BE2C (cell line): ENCODE measurements around the gene TIMM10B.

Source experiments
- DNase-seq: peaks from one replicate; pipeline ENCODE4 v3.0.0-alpha.2; 2020
- H3K27me3 ChIP-seq: fragments of 250-450 bp; sonication (Bioruptor Pico); 2 replicates; pipeline ENCODE4 v1.5.1; 2020; ENCODE audit warnings: mild to moderate bottlenecking
- H3K36me3 ChIP-seq: fragments of 250-450 bp; sonication (Bioruptor Pico); 2 replicates; pipeline ENCODE4 v1.5.1; 2020; ENCODE audit warnings: mild to moderate bottlenecking
- H3K4me1 ChIP-seq: fragments of 250-450 bp; sonication (Bioruptor Pico); 2 replicates; pipeline ENCODE4 v1.5.1; 2020
- H3K4me3 ChIP-seq: 2 replicates; pipeline ENCODE4 v1.5.1; 2011; ENCODE audit warnings: low read depth, low read length
- H3K9me3 ChIP-seq: fragments of 250-450 bp; sonication (Bioruptor Pico); 2 replicates; pipeline ENCODE4 v1.5.1; 2020
- TF ChIP-seq, protein P1 (sequence below): IDR thresholded peaks from 2 replicates; pipeline ENCODE4 v1.5.1; 2012; ENCODE audit warnings: mild to moderate bottlenecking, low read depth, low read length

TIMM10B gene

DNA sequence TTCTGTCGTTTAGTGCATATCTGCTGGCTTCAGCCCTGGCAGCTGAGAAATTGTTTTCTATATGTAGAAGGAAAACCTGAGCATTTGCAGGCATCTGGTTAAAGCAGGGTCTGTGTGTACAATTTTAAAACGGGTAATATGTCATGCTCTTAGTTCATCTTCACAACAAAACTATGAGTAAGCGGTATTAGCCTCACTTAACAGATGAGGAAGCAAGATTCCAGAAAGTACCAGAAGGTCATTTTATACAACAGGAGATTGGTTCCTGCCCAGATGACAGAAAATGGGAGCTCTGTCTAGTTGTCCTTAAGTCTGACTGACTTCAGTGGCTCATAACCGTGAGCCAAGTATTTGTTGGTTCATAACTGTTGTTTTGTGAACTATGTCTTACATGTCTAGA, 1.1 kb downstream of the TIMM10B start:
- H3K4me1 ChIP-seq, result no peaks in the 10 kb centered on the region
- H3K36me3 ChIP-seq, result peaks cover 13% of the 10 kb centered on the region
- H3K9me3 ChIP-seq, result no peaks in the 10 kb centered on the region
- no peaks in the 10 kb centered on the region for H3K27me3 ChIP-seq
- TF ChIP-seq, protein P1, sequence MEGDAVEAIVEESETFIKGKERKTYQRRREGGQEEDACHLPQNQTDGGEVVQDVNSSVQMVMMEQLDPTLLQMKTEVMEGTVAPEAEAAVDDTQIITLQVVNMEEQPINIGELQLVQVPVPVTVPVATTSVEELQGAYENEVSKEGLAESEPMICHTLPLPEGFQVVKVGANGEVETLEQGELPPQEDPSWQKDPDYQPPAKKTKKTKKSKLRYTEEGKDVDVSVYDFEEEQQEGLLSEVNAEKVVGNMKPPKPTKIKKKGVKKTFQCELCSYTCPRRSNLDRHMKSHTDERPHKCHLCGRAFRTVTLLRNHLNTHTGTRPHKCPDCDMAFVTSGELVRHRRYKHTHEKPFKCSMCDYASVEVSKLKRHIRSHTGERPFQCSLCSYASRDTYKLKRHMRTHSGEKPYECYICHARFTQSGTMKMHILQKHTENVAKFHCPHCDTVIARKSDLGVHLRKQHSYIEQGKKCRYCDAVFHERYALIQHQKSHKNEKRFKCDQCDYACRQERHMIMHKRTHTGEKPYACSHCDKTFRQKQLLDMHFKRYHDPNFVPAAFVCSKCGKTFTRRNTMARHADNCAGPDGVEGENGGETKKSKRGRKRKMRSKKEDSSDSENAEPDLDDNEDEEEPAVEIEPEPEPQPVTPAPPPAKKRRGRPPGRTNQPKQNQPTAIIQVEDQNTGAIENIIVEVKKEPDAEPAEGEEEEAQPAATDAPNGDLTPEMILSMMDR, result no peak
- no peak for DNase-seq
- peak overlapping the region; percentile 86 for H3K4me3 ChIP-seq

DNA sequence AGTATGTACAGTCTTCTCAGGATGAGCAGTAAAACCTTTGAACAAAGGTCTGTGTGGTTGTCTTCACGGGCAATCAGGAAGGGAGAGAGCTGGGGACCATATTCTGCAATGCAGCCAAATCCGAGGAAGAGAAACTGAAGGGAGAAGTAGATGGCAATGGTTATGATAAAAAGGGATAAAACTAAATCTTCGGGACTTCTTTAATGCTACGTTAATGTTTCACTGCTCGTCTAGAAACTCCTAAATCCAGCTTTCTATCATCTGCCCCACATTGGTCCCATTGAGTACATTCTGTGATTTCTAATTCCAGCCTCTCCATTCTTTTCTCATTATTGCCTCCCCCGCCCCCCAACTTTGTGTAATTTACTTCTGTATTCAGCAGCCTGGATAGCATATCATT, 1.7 kb downstream of the TIMM10B start:
- TF ChIP-seq, protein P1, result no peak

DNA sequence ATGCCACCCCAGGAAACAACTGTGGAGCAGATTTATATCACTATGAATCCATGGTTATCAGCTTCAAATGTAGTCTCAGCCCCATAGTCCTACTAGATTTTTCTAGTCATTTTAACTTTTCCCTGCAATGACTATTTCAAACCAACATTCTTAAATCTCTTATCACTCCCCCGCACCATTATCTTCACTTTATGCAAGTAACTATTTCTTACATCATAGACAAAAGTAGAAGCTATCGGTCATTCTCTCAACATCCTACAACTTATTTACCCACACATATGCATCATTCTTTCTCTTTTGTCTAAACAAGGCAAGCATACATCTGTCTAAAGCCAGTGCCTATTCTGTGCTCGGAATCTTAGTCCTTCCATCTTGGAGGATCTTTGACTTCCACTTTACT, 4.4 kb downstream of the TIMM10B start:
- TF ChIP-seq, protein P1, result no peak
- Histone ChIP-seq H3K27me3 (no peaks in the 10 kb centered on the region), H3K4me3 (no peak overlapping the region), H3K4me1 (no peaks in the 10 kb centered on the region), H3K9me3 (no peaks in the 10 kb centered on the region), H3K36me3 (peaks cover 13% of the 10 kb centered on the region)
- no peak for DNase-seq

More for the DNA sequence above, 1.7 kb downstream of the TIMM10B start:
- no peaks in the 10 kb centered on the region for H3K4me1 ChIP-seq
- DNase-seq, result no peak
- H3K36me3 ChIP-seq, result peaks cover 13% of the 10 kb centered on the region
- no peaks in the 10 kb centered on the region for H3K27me3 ChIP-seq
- H3K9me3 ChIP-seq, result no peaks in the 10 kb centered on the region
- H3K4me3 ChIP-seq, result no peak overlapping the region

DNA sequence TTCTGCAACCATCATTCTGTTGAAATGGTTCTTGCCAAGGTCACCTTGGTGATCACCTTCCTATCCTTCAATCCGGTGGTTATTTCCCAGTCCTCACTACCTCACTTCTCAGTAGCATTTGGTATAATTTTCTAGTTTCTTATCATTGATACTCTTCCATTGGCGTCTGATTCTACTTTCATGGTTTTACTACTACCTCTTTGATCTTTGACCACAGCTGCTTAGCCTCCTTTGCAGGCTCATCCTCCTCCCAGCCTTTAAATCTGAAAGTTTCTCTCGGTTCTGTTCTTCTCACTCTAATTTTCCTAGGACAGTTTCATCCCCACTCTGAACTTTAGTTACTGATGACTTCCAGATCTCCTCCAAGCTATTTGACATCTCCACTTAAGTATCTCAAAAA, 5.0 kb downstream of the TIMM10B start:
- Histone ChIP-seq H3K9me3 (no peaks in the 10 kb centered on the region), H3K27me3 (no peaks in the 10 kb centered on the region), H3K36me3 (peaks cover 13% of the 10 kb centered on the region), H3K4me1 (no peaks in the 10 kb centered on the region), H3K4me3 (no peak overlapping the region)
- TF ChIP-seq, protein P1, result no peak
- DNase-seq, result no peak

DNA sequence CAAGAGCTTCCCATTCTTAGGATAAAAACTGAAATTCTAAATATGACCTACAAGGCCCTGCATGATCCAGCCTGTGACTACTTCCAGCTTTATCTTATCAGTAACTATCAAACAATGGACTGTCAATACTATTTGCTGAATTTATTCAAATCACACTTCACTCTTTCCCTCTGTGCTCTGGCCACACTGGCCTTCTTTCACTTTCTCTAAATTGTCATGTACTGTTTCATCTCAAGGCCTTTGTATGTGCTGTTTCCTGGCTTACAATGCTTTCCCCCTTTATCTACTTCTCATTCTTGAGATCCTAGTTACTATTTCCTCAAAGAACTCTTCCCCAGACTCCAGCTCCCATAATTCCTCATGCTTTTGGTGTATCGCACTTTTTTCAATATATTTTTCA, 5.6 kb downstream of the TIMM10B start:
- Histone ChIP-seq H3K9me3 (no peaks in the 10 kb centered on the region), H3K4me1 (no peaks in the 10 kb centered on the region), H3K4me3 (no peak overlapping the region), H3K27me3 (no peaks in the 10 kb centered on the region), H3K36me3 (peaks cover 13% of the 10 kb centered on the region)
- TF ChIP-seq, protein P1, result no peak
- no peak for DNase-seq

DNA sequence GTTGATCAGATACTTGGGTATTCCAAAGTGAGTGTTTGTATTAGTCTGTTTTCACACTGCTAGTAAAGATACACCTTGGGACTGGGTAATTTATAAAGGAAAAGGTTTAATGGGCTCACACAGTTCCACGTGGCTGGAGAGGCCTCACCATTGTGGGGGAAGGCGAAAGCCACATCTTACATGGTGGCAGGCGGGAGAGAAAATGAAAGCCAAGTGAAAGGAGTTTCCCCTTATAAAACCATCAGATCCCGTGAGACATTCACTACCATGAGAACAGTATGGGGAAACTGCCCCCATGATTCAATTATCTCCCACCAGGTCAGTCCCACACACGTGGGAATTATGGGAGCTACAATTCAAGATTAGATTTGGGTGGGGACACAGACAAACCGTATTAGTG, 7.0 kb downstream of the TIMM10B start:
- H3K4me3 ChIP-seq, result no peak overlapping the region
- no peaks in the 10 kb centered on the region for H3K9me3 ChIP-seq
- no peaks in the 10 kb centered on the region for H3K27me3 ChIP-seq
- TF ChIP-seq, protein P1, result no peak
- DNase-seq, result no peak
- H3K36me3 ChIP-seq, result no peaks in the 10 kb centered on the region; the same call in none of the 2 replicates
- no peaks in the 10 kb centered on the region for H3K4me1 ChIP-seq
